A549 (cell line): ENCODE results near the gene ITGA5. TPM values are rescaled to one million over a fixed set of nuclear protein-coding genes. Genes with fewer than 3 reads are reported as not detected.

Source experiments
- ATAC-seq, 2 experiments: fragments of 200-7000 bp in 1 of 2; fragments of >200 bp in 1 of 2; cut with Nextera tagmentation in 1 of 2; cut with Tn5 transposase in 1 of 2; 3 replicates each; pipeline versions ENCODE4 v1.8.0 to v1.9.1; 2018 to 2020; ENCODE audit warnings: mild to moderate bottlenecking in 1 of 2, moderate library complexity in 1 of 2
- CTCF ChIA-PET: fragments of 300-600 bp; sonication (Branson Sonifier 250); formaldehyde crosslinking; extraction: SDS; loops from one replicate; lab custom pipeline; 2021; ENCODE audit warnings: antibody characterized with exemption, inconsistent platforms; lab: Yijun Ruan, JAX
- POLR2A ChIA-PET: fragments of 350-600 bp; formaldehyde crosslinking; extraction: SDS; loops from one replicate; lab custom pipeline; 2021; ENCODE audit warnings: antibody characterized with exemption, inconsistent platforms; lab: Yijun Ruan, JAX
- DNase-seq, 2 experiments: peaks; one replicate each; pipeline versions ENCODE4 v3.0.0 to v3.0.0-alpha.2; 2011 to 2016; ENCODE audit warnings: low read depth in 1 of 2, low spot score in 1 of 2
- FAIRE-seq: peaks from 2 replicates; lab custom pipeline; 2011; peaks lifted over from hg19 to GRCh38; lab: Jason Lieb, UNC
- H3K27ac ChIP-seq, 2 experiments: fragments of >200 bp; sonication (Bioruptor Twin); formaldehyde crosslinking; 3 replicates each; pipeline ENCODE4 v1.5.1; 2016 to 2017
- H3K4me1 ChIP-seq: fragments of >200 bp; sonication (Bioruptor Twin); formaldehyde crosslinking; 3 replicates; pipeline ENCODE4 v1.6.1; 2016
- H3K4me2 ChIP-seq: fragments of >200 bp; sonication (Bioruptor Twin); formaldehyde crosslinking; 3 replicates; pipeline ENCODE4 v1.6.1; 2016
- H3K4me3 ChIP-seq: fragments of >200 bp; sonication (Bioruptor Twin); formaldehyde crosslinking; 3 replicates; pipeline ENCODE4 v1.5.1; 2016
- H3K9me3 ChIP-seq: fragments of >200 bp; sonication (Bioruptor Twin); formaldehyde crosslinking; 3 replicates; pipeline ENCODE4 v1.6.1; 2016
- CEBPB ChIP-seq, 2 experiments: fragments of >200 bp in 1 of 2; sonication (Bioruptor Twin) in 1 of 2; formaldehyde crosslinking in 1 of 2; IDR thresholded peaks; 2 replicates each; pipeline ENCODE4 v1.6.1; 2012 to 2016
- CHD2 ChIP-seq: fragments of 150-350 bp; IDR thresholded peaks from 2 replicates; pipeline ENCODE4 v1.6.1; 2014; ENCODE audit warnings: low read length; ENCODE audit not compliant: partially characterized antibody
- CTCF ChIP-seq: fragments of >200 bp; sonication (Bioruptor Twin); formaldehyde crosslinking; IDR thresholded peaks from 3 replicates; pipeline ENCODE4 v1.5.1; 2016
- EHF ChIP-seq: fragments of 250-450 bp; sonication (Bioruptor Pico); IDR thresholded peaks from 2 replicates; pipeline ENCODE4 v1.5.0; 2020; ENCODE audit warnings: mild to moderate bottlenecking
- EP300 ChIP-seq, 2 experiments: fragments of >200 bp; sonication (Bioruptor Twin); formaldehyde crosslinking; IDR thresholded peaks; 2 replicates in 1 of 2; 3 replicates in 1 of 2; pipeline ENCODE4 v1.6.1; 2016 to 2017
- ESRRA ChIP-seq: fragments of 150-350 bp; IDR thresholded peaks from 2 replicates; pipeline ENCODE4 v1.6.1; 2014; ENCODE audit warnings: mild to moderate bottlenecking, low read length, borderline replicate concordance
- FOSB ChIP-seq: fragments of 250-450 bp; sonication (Bioruptor Pico); IDR thresholded peaks from 2 replicates; pipeline ENCODE4 v1.5.0; 2020; ENCODE audit warnings: mild to moderate bottlenecking, moderate library complexity
- FOSL2 ChIP-seq, 2 experiments: fragments of 450-650 bp in 1 of 2; fragments of >200 bp in 1 of 2; sonication (Bioruptor Twin) in 1 of 2; formaldehyde crosslinking; IDR thresholded peaks; 2 replicates each; pipeline versions ENCODE4 v1.5.0 to v1.6.1; 2016 to 2020; ENCODE audit warnings: mild to moderate bottlenecking in 1 of 2, moderate library complexity in 1 of 2
- HDAC2 ChIP-seq: fragments of 200-600 bp; sonication (generic); IDR thresholded peaks from 2 replicates; pipeline ENCODE4 v1.6.1; 2016
- HES2 ChIP-seq: fragments of >200 bp; sonication (Bioruptor Twin); formaldehyde crosslinking; IDR thresholded peaks from 2 replicates; pipeline ENCODE4 v1.6.1; 2016
- HEYL ChIP-seq: fragments of 250-450 bp; sonication (Bioruptor Pico); IDR thresholded peaks from 2 replicates; pipeline ENCODE4 v1.8.0; 2021; ENCODE audit warnings: mild to moderate bottlenecking, moderate library complexity
- JUN ChIP-seq, 2 experiments: fragments of >200 bp; sonication (Bioruptor Twin); formaldehyde crosslinking; IDR thresholded peaks; 2 replicates in 1 of 2; 3 replicates in 1 of 2; pipeline ENCODE4 v1.6.1; 2016 to 2017
- KDM1A ChIP-seq: fragments of 200-600 bp; sonication (generic); IDR thresholded peaks from 2 replicates; pipeline ENCODE4 v1.6.1; 2016; ENCODE audit warnings: low read depth, mild to moderate bottlenecking
- KDM5A ChIP-seq: fragments of 200-600 bp; sonication (generic); IDR thresholded peaks from 2 replicates; pipeline ENCODE4 v1.6.1; 2016; ENCODE audit warnings: antibody characterized with exemption, mild to moderate bottlenecking
- MYC ChIP-seq: IDR thresholded peaks from 2 replicates; pipeline ENCODE4 v1.6.1; 2012; ENCODE audit warnings: mild to moderate bottlenecking, inconsistent platforms, low read length, improper control_type of control experiment, borderline replicate concordance
- NFE2L2 ChIP-seq: fragments of 150-350 bp; conservative IDR thresholded peaks from 2 replicates; pipeline ENCODE4 v1.6.1; 2014; ENCODE audit warnings: low read length
- RARB ChIP-seq: fragments of 250-450 bp; sonication (Bioruptor Pico); IDR thresholded peaks from 2 replicates; pipeline ENCODE4 v1.8.0; 2021; ENCODE audit warnings: mild to moderate bottlenecking, moderate library complexity
- RCOR1 ChIP-seq: fragments of 150-350 bp; IDR thresholded peaks from 2 replicates; pipeline ENCODE4 v1.6.1; 2014; ENCODE audit warnings: antibody characterized with exemption, low read length, low read depth
- RNF2 ChIP-seq: fragments of 200-600 bp; sonication (generic); IDR thresholded peaks from 2 replicates; pipeline ENCODE4 v1.6.1; 2016; ENCODE audit warnings: low read depth, mild to moderate bottlenecking, antibody characterized with exemption, moderate library complexity, borderline replicate concordance
- SMC3 ChIP-seq: fragments of >200 bp; sonication (Bioruptor Twin); formaldehyde crosslinking; IDR thresholded peaks from 3 replicates; pipeline ENCODE4 v1.6.1; 2018; ENCODE audit warnings: inconsistent platforms
- USF2 ChIP-seq: fragments of 450-650 bp; IDR thresholded peaks from 2 replicates; pipeline ENCODE4 v1.6.1; 2014; ENCODE audit warnings: antibody characterized with exemption
- WGBS: methylation state at CpG from one replicate; pipeline ENCODE4 v1.1.6; 2017; ENCODE audit errors: missing lambda C conversion rate; 5-methylcytosine and 5-hydroxymethylcytosine counted together
- polyA plus RNA-seq, 4 experiments: library from polyadenylated mRNA; depleted of rRNA in 3 of 4; stranded (reverse); fragments of >200 nt; fragmentation: RNase III in 1 of 4; extraction: RNeasy Plus Mini Kit Qiagen cat#74134 plus additional on column Dnase treatment in 1 of 4; gene quantifications; 2 replicates in 3 of 4; 3 replicates in 1 of 4; pipeline ENCODE4 v1.2.3, GENCODE V29; 2011 to 2017
- TF ChIP-seq, protein P1 (sequence below): IDR thresholded peaks from 2 replicates; pipeline ENCODE4 v1.6.1; 2012
- TF ChIP-seq, protein P2 (sequence below): IDR thresholded peaks from 2 replicates; pipeline ENCODE4 v1.6.1; 2012; ENCODE audit warnings: low read depth, borderline replicate concordance

The ITGA5 gene
- polyA plus RNA-seq, 2 of the 4 experiments (the other 2 are of a cell fraction): 27.2 to 31.7 TPM

- H3K4me2 ChIP-seq: peak overlapping the region; percentile 72
- WGBS: 32% methylated on average over 29 of the region's 51 CpGs
- peaks cover 10% of the 10 kb centered on the region; the same call in 2 of the 3 replicates for H3K4me1 ChIP-seq
- FAIRE-seq (no peak), ATAC-seq (peak; percentile 46 to 75; a peak in 4 of 6 replicates), DNase-seq (peak in 1 of 2 experiments; percentile 49)
- H3K9me3 ChIP-seq: no peaks in the 10 kb centered on the region
- H3K4me3 ChIP-seq: peak overlapping the region; percentile 44
- H3K27ac ChIP-seq: peak overlapping the region; percentile 16 to 75; a peak in 4 of 6 replicates
- ChIA-PET POLR2A (no interaction called here), CTCF (interaction anchor here (0.9 to 4.1 kb wide), 11 partner anchors 8 to 55 kb away, joined by 3 to 64 read pairs (median 7); no protein-coding TSS in a partner anchor)
- no peak for TF ChIP-seq CEBPB (IDR thresholded peaks at IDR 0.05)
- TF ChIP-seq, protein P1, sequence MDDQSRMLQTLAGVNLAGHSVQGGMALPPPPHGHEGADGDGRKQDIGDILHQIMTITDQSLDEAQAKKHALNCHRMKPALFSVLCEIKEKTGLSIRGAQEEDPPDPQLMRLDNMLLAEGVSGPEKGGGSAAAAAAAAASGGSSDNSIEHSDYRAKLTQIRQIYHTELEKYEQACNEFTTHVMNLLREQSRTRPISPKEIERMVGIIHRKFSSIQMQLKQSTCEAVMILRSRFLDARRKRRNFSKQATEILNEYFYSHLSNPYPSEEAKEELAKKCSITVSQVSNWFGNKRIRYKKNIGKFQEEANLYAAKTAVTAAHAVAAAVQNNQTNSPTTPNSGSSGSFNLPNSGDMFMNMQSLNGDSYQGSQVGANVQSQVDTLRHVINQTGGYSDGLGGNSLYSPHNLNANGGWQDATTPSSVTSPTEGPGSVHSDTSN: no peak
- TF ChIP-seq CTCF: peak; percentile 29
- TF ChIP-seq HES2: no peak
- TF ChIP-seq, all 56 proteins: peak for 1
These were observed 28.2 kb downstream of the ITGA5 start for GRCh38 chr12:54390668-54391551.

DNA sequence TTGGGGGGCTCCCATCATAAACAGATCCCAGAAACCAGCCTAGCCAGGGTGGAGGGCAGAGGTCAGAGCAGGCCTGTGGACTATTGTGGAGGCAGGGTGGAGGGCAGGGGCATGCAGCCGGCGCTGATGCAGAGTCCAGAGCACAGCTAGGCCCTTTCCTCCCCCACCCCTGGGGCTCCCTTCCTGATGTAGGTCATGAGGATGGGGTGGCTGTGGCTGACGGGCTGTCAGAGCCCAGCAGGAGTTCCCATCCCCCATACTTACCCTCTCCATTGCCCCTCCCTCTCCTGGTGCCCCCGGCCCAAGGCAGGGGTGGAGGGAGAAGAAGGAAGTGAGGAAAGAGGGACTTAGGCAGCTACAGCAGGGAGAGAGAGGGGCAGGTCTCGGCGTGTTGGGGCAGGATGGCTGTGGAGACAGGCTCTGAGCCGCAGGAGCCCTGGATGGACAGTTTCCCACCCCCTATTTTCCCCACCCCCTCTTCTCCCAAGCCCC is 28.8 kb downstream of the ITGA5 start:
- TF ChIP-seq SMC3 (no peak), KDM1A (no peak), HDAC2 (no peak), KDM5A (no peak), MYC (no peak), HEYL (CRISPR knock-in tag) (no peak), RCOR1 (no peak), RARB (CRISPR knock-in tag) (no peak), USF2 (no peak), ESRRA (no peak), FOSB (CRISPR knock-in tag) (no peak), EP300 (IDR thresholded peaks at IDR 0.05) (no peak), EHF (CRISPR knock-in tag) (no peak), RNF2 (no peak), CHD2 (no peak), FOSL2 (IDR thresholded peaks at IDR 0.05) (no peak), FOSL2 (CRISPR knock-in tag; IDR thresholded peaks at IDR 0.05) (no peak), NFE2L2 (no peak), JUN (IDR thresholded peaks at IDR 0.05) (no peak)
- TF ChIP-seq, protein P2, sequence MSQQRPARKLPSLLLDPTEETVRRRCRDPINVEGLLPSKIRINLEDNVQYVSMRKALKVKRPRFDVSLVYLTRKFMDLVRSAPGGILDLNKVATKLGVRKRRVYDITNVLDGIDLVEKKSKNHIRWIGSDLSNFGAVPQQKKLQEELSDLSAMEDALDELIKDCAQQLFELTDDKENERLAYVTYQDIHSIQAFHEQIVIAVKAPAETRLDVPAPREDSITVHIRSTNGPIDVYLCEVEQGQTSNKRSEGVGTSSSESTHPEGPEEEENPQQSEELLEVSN: no peak
- Histone ChIP-seq H3K9me3 (no peaks in the 10 kb centered on the region), H3K4me2 (peak overlapping the region; percentile 72), H3K4me1 (peaks cover 15% of the 10 kb centered on the region; the same call in 2 of the 3 replicates), H3K4me3 (no peak overlapping the region), H3K27ac (peak overlapping the region in 1 of 2 experiments; percentile 75; a peak in 3 of 6 replicates)
- DNase-seq (no peak), FAIRE-seq (no peak), ATAC-seq (peak in 1 of 2 experiments; percentile 16; a peak in 2 of 6 replicates)
- ChIA-PET CTCF (interaction anchor here (1.1 to 4.1 kb wide), 4 partner anchors 9 to 49 kb away, joined by 4 to 64 read pairs (median 7); no protein-coding TSS in a partner anchor), POLR2A (no interaction called here)
- WGBS: 77% methylated on average over 7 of the region's 7 CpGs
